MCF 10A (cell line): ENCODE data around the gene ARHGAP22. TPM values are rescaled to one million over a fixed set of nuclear protein-coding genes. Genes with fewer than 3 reads are reported as not detected.

Source experiments
- BruUV-seq: library from RNA; stranded (reverse); fragments of 400-500 nt; replicated peaks from 2 replicates; lab custom pipeline; 2021; lab: Mats Ljungman, UMichigan
- CTCF ChIA-PET: fragments of 300-600 bp; sonication (Branson Sonifier 250); formaldehyde crosslinking; extraction: SDS; loops from one replicate; lab custom pipeline; 2021; ENCODE audit warnings: antibody characterized with exemption, inconsistent platforms; lab: Yijun Ruan, JAX
- POLR2A ChIA-PET: fragments of 300-600, 350-650 bp; sonication (Branson Sonifier 250); formaldehyde crosslinking; extraction: SDS; loops from one replicate; lab custom pipeline; 2020; ENCODE audit warnings: antibody characterized with exemption, inconsistent platforms; lab: Yijun Ruan, JAX
- DNase-seq: peaks from one replicate; pipeline ENCODE4 v3.0.0-alpha.2; 2018; ENCODE audit not compliant: unreplicated experiment
- H3K27ac Mint-ChIP-seq: one replicate; pipeline ENCODE4 v1.8.0; 2022; ENCODE audit warnings: mild to moderate bottlenecking, low read depth, mixed read lengths; ENCODE audit not compliant: unreplicated experiment
- H3K27me3 Mint-ChIP-seq: one replicate; pipeline ENCODE4 v1.8.0; 2022; ENCODE audit warnings: mixed read lengths; ENCODE audit not compliant: insufficient read depth, unreplicated experiment
- H3K36me3 Mint-ChIP-seq: one replicate; pipeline ENCODE4 v1.8.0; 2022; ENCODE audit warnings: mild to moderate bottlenecking, moderate library complexity, mixed read lengths; ENCODE audit not compliant: insufficient read depth, unreplicated experiment
- H3K4me1 Mint-ChIP-seq: one replicate; pipeline ENCODE4 v1.8.0; 2022; ENCODE audit warnings: mixed read lengths; ENCODE audit not compliant: insufficient read depth, unreplicated experiment
- H3K4me3 Mint-ChIP-seq: one replicate; pipeline ENCODE4 v1.8.0; 2022; ENCODE audit warnings: mild to moderate bottlenecking, moderate library complexity, mixed read lengths; ENCODE audit not compliant: unreplicated experiment
- H3K9me3 Mint-ChIP-seq: one replicate; pipeline ENCODE4 v1.8.0; 2022; ENCODE audit warnings: mixed read lengths; ENCODE audit not compliant: unreplicated experiment
- intact Hi-C: fragments of 100-400 bp; cut with micrococcal nuclease; formaldehyde crosslinking; loops from 2 replicates; pipeline ENCODE4 v1.14.1; 2022
- total RNA-seq: library from RNA; stranded (reverse); gene quantifications from 2 replicates; pipeline ENCODE4 v1.2.3, GENCODE V29; 2022
- TF ChIP-seq, protein P1 (sequence below): fragments of 200-600 bp; IDR thresholded peaks from one replicate; pipeline ENCODE4 v1.8.0; 2022; ENCODE audit warnings: antibody characterized with exemption, mild to moderate bottlenecking; ENCODE audit not compliant: unreplicated experiment

Gene ARHGAP22
- total RNA-seq, 1 experiment from 2014 or later = 6.3 TPM

DNA sequence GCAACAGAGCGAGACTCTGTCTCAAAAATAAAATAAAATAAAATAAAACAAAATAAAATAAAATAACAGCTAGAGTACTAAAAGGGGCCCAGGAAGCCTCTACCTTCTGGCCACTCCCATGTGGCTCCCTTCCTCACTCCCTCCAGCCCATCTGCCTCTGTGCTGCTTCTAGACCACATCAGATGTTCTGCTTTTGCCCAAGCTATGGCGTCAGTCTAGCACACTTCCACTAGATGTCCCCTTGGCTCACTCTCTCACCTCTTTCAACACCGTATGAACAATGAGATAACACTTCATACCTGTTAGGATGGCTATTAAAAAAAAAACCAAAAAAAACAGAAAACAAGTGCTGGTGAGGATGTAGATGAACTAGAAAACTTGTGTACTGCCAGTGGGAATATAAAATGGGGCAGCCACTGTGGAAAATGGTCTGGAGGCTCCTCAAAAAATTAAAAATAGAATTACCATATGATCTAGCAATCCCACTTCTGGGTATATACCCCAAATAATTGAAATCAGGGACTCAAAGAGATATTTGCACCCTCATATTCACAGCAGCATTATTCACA is 132.3 kb downstream of the ARHGAP22 start:
- Mint-ChIP-seq H3K27me3 (no peaks in the 10 kb centered on the region), H3K36me3 (no peaks in the 10 kb centered on the region), H3K4me3 (no peak overlapping the region), H3K27ac (no peak overlapping the region), H3K4me1 (peaks cover 7% of the 10 kb centered on the region), H3K9me3 (no peaks in the 10 kb centered on the region)
- no TSS peak for BruUV-seq
- no peak for DNase-seq
- TF ChIP-seq, protein P1, sequence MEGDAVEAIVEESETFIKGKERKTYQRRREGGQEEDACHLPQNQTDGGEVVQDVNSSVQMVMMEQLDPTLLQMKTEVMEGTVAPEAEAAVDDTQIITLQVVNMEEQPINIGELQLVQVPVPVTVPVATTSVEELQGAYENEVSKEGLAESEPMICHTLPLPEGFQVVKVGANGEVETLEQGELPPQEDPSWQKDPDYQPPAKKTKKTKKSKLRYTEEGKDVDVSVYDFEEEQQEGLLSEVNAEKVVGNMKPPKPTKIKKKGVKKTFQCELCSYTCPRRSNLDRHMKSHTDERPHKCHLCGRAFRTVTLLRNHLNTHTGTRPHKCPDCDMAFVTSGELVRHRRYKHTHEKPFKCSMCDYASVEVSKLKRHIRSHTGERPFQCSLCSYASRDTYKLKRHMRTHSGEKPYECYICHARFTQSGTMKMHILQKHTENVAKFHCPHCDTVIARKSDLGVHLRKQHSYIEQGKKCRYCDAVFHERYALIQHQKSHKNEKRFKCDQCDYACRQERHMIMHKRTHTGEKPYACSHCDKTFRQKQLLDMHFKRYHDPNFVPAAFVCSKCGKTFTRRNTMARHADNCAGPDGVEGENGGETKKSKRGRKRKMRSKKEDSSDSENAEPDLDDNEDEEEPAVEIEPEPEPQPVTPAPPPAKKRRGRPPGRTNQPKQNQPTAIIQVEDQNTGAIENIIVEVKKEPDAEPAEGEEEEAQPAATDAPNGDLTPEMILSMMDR = no peak
- ChIA-PET POLR2A (no interaction called here), CTCF (interaction anchor here (1.2 kb wide), 1 partner anchor 101 kb away, joined by 3 read pairs; no protein-coding TSS in a partner anchor)
- intact Hi-C loops = no loop called here

DNA sequence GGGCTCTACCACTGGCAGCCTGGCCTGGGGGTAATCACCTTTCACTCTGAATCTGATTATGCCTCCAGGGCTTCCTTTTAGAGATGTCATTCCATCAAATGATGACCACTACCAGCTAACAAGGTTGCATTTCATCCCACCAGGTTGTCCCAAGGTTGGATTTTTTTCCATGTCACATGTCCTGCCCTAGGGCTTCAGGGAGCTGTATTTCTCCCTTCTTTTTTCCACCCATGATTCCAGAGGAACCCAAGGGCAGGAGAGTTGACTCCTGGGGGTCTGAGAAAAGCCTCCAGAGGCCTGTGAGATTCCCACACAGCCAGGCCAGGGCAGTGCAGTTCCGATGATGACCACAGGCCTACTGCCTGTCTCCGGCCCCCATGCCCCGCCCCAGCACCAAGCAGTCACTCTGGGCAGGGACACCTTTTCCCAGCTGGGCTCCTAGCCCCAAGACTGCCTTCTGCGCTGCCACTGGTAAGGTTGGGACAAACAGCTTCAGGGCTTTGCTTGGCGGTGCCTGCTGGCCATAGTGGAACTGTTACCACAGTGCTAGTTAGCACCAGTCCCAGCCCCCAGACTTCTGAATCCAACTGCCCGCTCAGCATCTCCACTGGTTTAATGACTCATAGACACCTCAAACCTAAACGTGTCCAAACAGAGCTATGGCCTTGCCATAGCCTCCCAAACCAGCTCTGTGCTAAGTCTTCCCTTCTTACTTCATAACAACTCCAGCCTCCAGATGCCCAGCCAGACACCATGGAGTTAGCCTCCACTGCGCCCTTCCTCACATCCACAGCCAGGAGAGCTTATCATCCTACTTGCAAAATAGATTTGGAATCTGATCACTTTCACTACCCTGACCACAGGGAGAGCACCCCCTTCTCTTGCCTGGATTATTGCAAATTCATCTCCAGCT is 133.7 kb downstream of the ARHGAP22 start:
- H3K9me3 Mint-ChIP-seq = no peaks in the 10 kb centered on the region
- H3K4me3 Mint-ChIP-seq = no peak overlapping the region
- POLR2A ChIA-PET = interaction anchor here (0.8 to 1.3 kb wide), 5 partner anchors 25 to 184 kb away, joined by 3 read pairs; no protein-coding TSS in a partner anchor
- H3K27me3 Mint-ChIP-seq = no peaks in the 10 kb centered on the region
- no peak overlapping the region for H3K27ac Mint-ChIP-seq
- intact Hi-C loops = no loop called here
- CTCF ChIA-PET = interaction anchor here (0.7 to 1.8 kb wide), 7 partner anchors 8 to 187 kb away, joined by 3 to 9 read pairs (median 3); no protein-coding TSS in a partner anchor
- TF ChIP-seq, protein P1 = peak; percentile 7
- peak; percentile 88 for DNase-seq
- no TSS peak for BruUV-seq
- peaks cover 7% of the 10 kb centered on the region for H3K4me1 Mint-ChIP-seq
- H3K36me3 Mint-ChIP-seq = no peaks in the 10 kb centered on the region

DNA sequence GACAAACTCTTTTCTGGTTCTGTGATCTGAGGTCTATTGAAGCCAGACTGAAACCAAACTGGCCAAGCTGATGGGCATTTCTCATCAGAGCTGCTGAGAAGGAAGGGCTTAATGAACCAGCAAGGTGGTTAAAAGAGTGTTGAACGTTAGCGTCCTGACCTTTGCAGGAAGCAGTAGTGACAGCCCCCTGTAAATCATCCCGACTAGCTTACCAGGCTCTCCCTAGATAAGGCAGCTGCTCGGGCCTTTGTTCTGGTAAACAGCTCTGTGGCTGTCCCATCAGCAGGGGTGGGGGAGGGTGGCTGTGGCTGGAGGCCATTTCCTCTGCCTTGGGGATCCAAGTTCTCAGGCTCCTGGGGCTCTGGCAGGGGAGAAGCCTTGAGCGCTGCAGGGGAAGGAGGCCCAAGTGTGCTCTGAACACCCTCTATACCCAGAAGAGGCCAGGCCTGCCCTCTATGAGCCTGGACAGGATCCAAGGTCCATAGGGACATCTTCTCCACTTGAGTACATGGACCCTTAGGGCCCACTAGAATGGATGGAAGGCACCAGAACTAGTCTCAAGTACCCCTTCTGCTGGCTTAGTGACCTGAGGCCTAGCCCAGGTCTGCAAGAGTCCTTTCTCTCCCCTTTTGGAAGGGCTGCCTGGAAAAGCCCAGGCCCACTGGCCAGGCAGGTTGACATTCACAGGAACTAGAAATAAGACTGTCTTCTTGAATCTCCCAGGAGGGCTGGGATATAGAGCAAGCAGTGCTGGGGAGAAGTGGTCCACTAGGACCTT is 134.6 kb downstream of the ARHGAP22 start:
- Mint-ChIP-seq H3K4me1 (peaks cover 7% of the 10 kb centered on the region), H3K4me3 (no peak overlapping the region), H3K27me3 (no peaks in the 10 kb centered on the region), H3K9me3 (no peaks in the 10 kb centered on the region), H3K36me3 (no peaks in the 10 kb centered on the region), H3K27ac (no peak overlapping the region)
- TF ChIP-seq, protein P1 = no peak
- ChIA-PET CTCF (interaction anchor here (0.6 to 2.2 kb wide), 8 partner anchors 7 to 188 kb away, joined by 3 to 9 read pairs (median 5); no protein-coding TSS in a partner anchor), POLR2A (interaction anchor here (1.1 to 1.3 kb wide), 2 partner anchors 24 to 25 kb away, joined by 3 to 4 read pairs; no protein-coding TSS in a partner anchor)
- no peak for DNase-seq
- intact Hi-C loops = no loop called here
- no TSS peak for BruUV-seq
